H9 (cell line): Measurements from ENCODE around the gene B3GNT2. TPM values are rescaled to one million over a fixed set of nuclear protein-coding genes. Genes with fewer than 3 reads are reported as not detected.

Experiments
- DNase-seq: peaks from one replicate; pipeline ENCODE4 v3.0.0-alpha.2; 2017
- H2AFZ ChIP-seq: one replicate; pipeline ENCODE4 v1.6.1; 2013; ENCODE audit warnings: mild to moderate bottlenecking, low read length, control low read depth, moderate library complexity
- H2AK5ac ChIP-seq: 2 replicates; pipeline ENCODE4 v1.6.1; 2013; ENCODE audit warnings: low read length, control low read depth, mixed read lengths; ENCODE audit not compliant: insufficient read length
- H2BK120ac ChIP-seq: one replicate; pipeline ENCODE4 v1.6.1; 2013; ENCODE audit warnings: low read depth, mild to moderate bottlenecking, low read length, control low read depth, inconsistent platforms; ENCODE audit not compliant: poor library complexity, severe bottlenecking
- H2BK12ac ChIP-seq: 2 replicates; pipeline ENCODE4 v1.6.1; 2013; ENCODE audit warnings: low read length, control low read depth, mixed read lengths, low read depth; ENCODE audit not compliant: insufficient read length
- H2BK15ac ChIP-seq: 2 replicates; pipeline ENCODE4 v1.6.1; 2013; ENCODE audit warnings: low read depth, low read length, control low read depth
- H2BK20ac ChIP-seq: one replicate; pipeline ENCODE4 v1.6.1; 2013; ENCODE audit warnings: low read depth, mild to moderate bottlenecking, low read length, control low read depth, inconsistent platforms; ENCODE audit not compliant: poor library complexity, severe bottlenecking
- H2BK5ac ChIP-seq: 2 replicates; pipeline ENCODE4 v1.6.1; 2013; ENCODE audit warnings: low read length, control low read depth, mixed read lengths; ENCODE audit not compliant: insufficient read length
- H3K14ac ChIP-seq: 2 replicates; pipeline ENCODE4 v1.6.1; 2013; ENCODE audit warnings: low read length, control low read depth; ENCODE audit not compliant: insufficient read depth
- H3K18ac ChIP-seq: 2 replicates; pipeline ENCODE4 v1.6.1; 2013; ENCODE audit warnings: low read depth, mild to moderate bottlenecking, mixed read lengths, low read length, control low read depth; ENCODE audit not compliant: insufficient read length
- H3K23ac ChIP-seq: 2 replicates; pipeline ENCODE4 v1.6.1; 2013; ENCODE audit warnings: low read length, control low read depth, mixed read lengths, low read depth; ENCODE audit not compliant: insufficient read length
- H3K23me2 ChIP-seq: 2 replicates; pipeline ENCODE4 v1.6.1; 2013; ENCODE audit warnings: low read depth, mild to moderate bottlenecking, mixed read lengths, low read length, control low read depth; ENCODE audit not compliant: insufficient read length, poor library complexity, severe bottlenecking
- H3K27ac ChIP-seq: 2 replicates; pipeline ENCODE4 v1.5.1; 2013; ENCODE audit warnings: low read length, control low read depth, mixed read lengths, low read depth; ENCODE audit not compliant: insufficient read length
- H3K27me3 ChIP-seq: 2 replicates; pipeline ENCODE4 v1.6.1; 2013; ENCODE audit warnings: low read length, control low read depth, inconsistent platforms; ENCODE audit not compliant: insufficient read depth
- H3K4ac ChIP-seq: 2 replicates; pipeline ENCODE4 v1.6.1; 2013; ENCODE audit warnings: low read depth, mild to moderate bottlenecking, control low read depth, inconsistent platforms, low read length, moderate library complexity
- H3K4me1 ChIP-seq: 2 replicates; pipeline ENCODE4 v1.6.1; 2013; ENCODE audit warnings: low read length, control low read depth, inconsistent platforms; ENCODE audit not compliant: insufficient read depth
- H3K4me2 ChIP-seq: 2 replicates; pipeline ENCODE4 v1.6.1; 2013; ENCODE audit warnings: low read length, control low read depth, mixed read lengths; ENCODE audit not compliant: insufficient read length, insufficient read depth
- H3K56ac ChIP-seq: 2 replicates; pipeline ENCODE4 v1.6.1; 2013; ENCODE audit warnings: low read depth, mild to moderate bottlenecking, mixed read lengths, low read length, control low read depth; ENCODE audit not compliant: insufficient read length
- H3K79me1 ChIP-seq: 2 replicates; pipeline ENCODE4 v1.6.1; 2013; ENCODE audit warnings: low read depth, mild to moderate bottlenecking, moderate library complexity, low read length, control low read depth, inconsistent platforms; ENCODE audit not compliant: insufficient read depth, poor library complexity, severe bottlenecking
- H3K79me2 ChIP-seq: 2 replicates; pipeline ENCODE4 v1.6.1; 2013; ENCODE audit warnings: low read length, control low read depth, inconsistent platforms; ENCODE audit not compliant: insufficient read depth
- H3K9ac ChIP-seq: 2 replicates; pipeline ENCODE4 v1.6.1; 2013; ENCODE audit warnings: low read length, control low read depth, mixed read lengths; ENCODE audit not compliant: insufficient read length; ENCODE audit errors: extremely low read depth
- H3K9me3 ChIP-seq: one replicate; pipeline ENCODE4 v1.6.1; 2013; ENCODE audit warnings: low read depth, low read length, inconsistent platforms; ENCODE audit not compliant: control insufficient read depth
- H3T11ph ChIP-seq: one replicate; pipeline ENCODE4 v1.6.1; 2013; ENCODE audit warnings: mild to moderate bottlenecking, low read length, control low read depth, inconsistent platforms
- H4K20me1 ChIP-seq: one replicate; pipeline ENCODE4 v1.6.1; 2013; ENCODE audit not compliant: control insufficient read depth, insufficient read length, insufficient read depth
- H4K5ac ChIP-seq: 2 replicates; pipeline ENCODE4 v1.6.1; 2013; ENCODE audit warnings: low read depth, mild to moderate bottlenecking, mixed read lengths, low read length, control low read depth; ENCODE audit not compliant: insufficient read length
- H4K8ac ChIP-seq: replicated peaks from 2 replicates; pipeline ENCODE4 v1.6.1; 2013; ENCODE audit warnings: low read length, control low read depth, mixed read lengths, low read depth; ENCODE audit not compliant: insufficient read length
- H4K91ac ChIP-seq: 2 replicates; pipeline ENCODE4 v1.6.1; 2013; ENCODE audit warnings: low read depth, mild to moderate bottlenecking, moderate library complexity, mixed read lengths, low read length, control low read depth; ENCODE audit not compliant: insufficient read length
- H3K27ac Mint-ChIP-seq, 3 experiments: 2 replicates in 2 of 3; 3 replicates in 1 of 3; pipeline ENCODE4 v1.8.0; 2020 to 2021; ENCODE audit warnings: mixed read lengths in 3 of 3, mild to moderate bottlenecking in 1 of 3, moderate library complexity in 1 of 3
- H3K27me3 Mint-ChIP-seq: 2 replicates; pipeline ENCODE4 v1.8.0; 2021; ENCODE audit warnings: low read depth, mild to moderate bottlenecking, moderate library complexity, mixed read lengths
- H3K36me3 Mint-ChIP-seq, 3 experiments: 2 replicates in 2 of 3; 3 replicates in 1 of 3; pipeline ENCODE4 v1.8.0; 2020 to 2021; ENCODE audit warnings: low read depth in 3 of 3, mixed read lengths in 3 of 3; ENCODE audit not compliant: insufficient read depth in 1 of 3
- H3K4me1 Mint-ChIP-seq, 2 experiments: 2 replicates each; pipeline ENCODE4 v1.8.0; 2020; ENCODE audit warnings: mixed read lengths in 2 of 2
- H3K4me3 Mint-ChIP-seq, 2 experiments: 2 replicates in 1 of 2; 3 replicates in 1 of 2; pipeline ENCODE4 v1.8.0; 2020 to 2021; ENCODE audit warnings: mild to moderate bottlenecking in 2 of 2, mixed read lengths in 2 of 2, moderate library complexity in 1 of 2
- H3K9me3 Mint-ChIP-seq, 2 experiments: 2 replicates in 1 of 2; 3 replicates in 1 of 2; pipeline ENCODE4 v1.8.0; 2020; ENCODE audit warnings: mild to moderate bottlenecking in 2 of 2, mixed read lengths in 2 of 2, moderate library complexity in 1 of 2
- WGBS: extraction: QIAGEN DNeasy Blood & Tissue Kit; methylation state at CpG from one replicate; pipeline ENCODE4 v1.1.7; 2013; ENCODE audit warnings: missing lambda C conversion rate, low lambda C conversion rate, mixed read lengths; ENCODE audit not compliant: insufficient read length; ENCODE audit errors: extremely low coverage; 5-methylcytosine and 5-hydroxymethylcytosine counted together
- total RNA-seq: library from RNA; stranded (reverse); gene quantifications from 2 replicates; pipeline ENCODE4 v1.2.1, GENCODE V29; 2021
- TF ChIP-seq, protein P1 (sequence below): fragments of 200-600 bp; sonication (generic); conservative IDR thresholded peaks from 3 replicates; pipeline ENCODE4 v1.8.0; 2021; ENCODE audit warnings: antibody characterized with exemption, mild to moderate bottlenecking

Gene B3GNT2
- total RNA-seq, 1 experiment from 2014 or later: 55.3 TPM

DNA sequence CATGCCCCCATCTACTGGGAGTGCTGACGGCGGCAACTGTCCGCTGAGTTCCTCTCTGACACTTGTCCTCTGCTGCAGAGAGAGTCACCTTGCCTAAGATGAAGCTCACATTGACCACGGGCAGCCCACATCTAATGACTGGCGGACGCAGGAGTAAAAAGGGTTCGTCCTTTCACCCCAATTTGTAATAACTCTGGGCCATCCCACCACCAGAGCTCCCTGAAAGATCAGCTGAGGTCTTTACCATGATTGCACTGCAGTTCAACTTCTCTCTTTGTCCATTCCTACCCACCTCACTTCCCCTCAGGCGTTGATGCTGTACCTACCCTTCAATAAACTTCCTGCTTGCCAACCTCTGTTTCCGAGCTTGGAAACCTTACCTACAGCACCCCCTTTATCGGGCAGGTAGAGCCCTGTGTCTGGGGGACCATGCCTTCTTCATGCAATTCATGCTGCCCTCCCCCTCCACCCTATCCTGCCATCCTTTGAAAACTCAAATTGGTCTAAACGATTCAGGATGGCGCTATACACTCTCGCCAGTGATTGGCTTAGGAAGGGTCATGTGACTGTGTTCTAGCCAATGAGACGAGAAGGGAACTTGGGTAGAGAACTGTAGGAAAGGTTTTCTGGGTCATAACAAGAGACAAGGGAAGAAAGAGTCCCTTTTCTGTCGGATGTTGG lies 10.3 kb upstream of the B3GNT2 start:
- Histone ChIP-seq H3K4ac (no peak overlapping the region), H4K5ac (no peak overlapping the region), H3K79me1 (no peaks in the 10 kb centered on the region), H2AFZ (no peak overlapping the region), H3T11ph (no peak overlapping the region), H3K79me2 (no peaks in the 10 kb centered on the region), H2BK12ac (no peak overlapping the region), H3K18ac (no peak overlapping the region), H3K14ac (no peak overlapping the region), H3K4me2 (no peak overlapping the region), H2BK5ac (no peak overlapping the region), H2AK5ac (no peak overlapping the region), H3K23me2 (no peaks in the 10 kb centered on the region), H2BK120ac (no peak overlapping the region), H4K91ac (no peak overlapping the region), H3K9me3 (no peaks in the 10 kb centered on the region), H3K27ac (no peak overlapping the region), H2BK20ac (no peak overlapping the region), H3K27me3 (no peaks in the 10 kb centered on the region), H4K8ac (no peak overlapping the region), H3K56ac (no peak overlapping the region), H3K4me1 (no peaks in the 10 kb centered on the region), H2BK15ac (no peak overlapping the region), H4K20me1 (no peaks in the 10 kb centered on the region), H3K23ac (no peak overlapping the region), H3K9ac (no peak overlapping the region)
- Mint-ChIP-seq H3K4me3 (no peak overlapping the region), H3K9me3 (no peaks in the 10 kb centered on the region; a peak in 1 of 5 replicates), H3K27me3 (no peaks in the 10 kb centered on the region; the same call in none of the 2 replicates), H3K27ac (no peak overlapping the region), H3K36me3 (peaks cover 0 to 5% (median 0%) of the 10 kb centered on the region in 3 experiments; a peak in 1 of 7 replicates), H3K4me1 (peaks cover 22 to 32% of the 10 kb centered on the region in 2 experiments)
- no CpG with 5 or more reads among the region's 15 CpGs for WGBS
- no peak for DNase-seq
- TF ChIP-seq, protein P1, sequence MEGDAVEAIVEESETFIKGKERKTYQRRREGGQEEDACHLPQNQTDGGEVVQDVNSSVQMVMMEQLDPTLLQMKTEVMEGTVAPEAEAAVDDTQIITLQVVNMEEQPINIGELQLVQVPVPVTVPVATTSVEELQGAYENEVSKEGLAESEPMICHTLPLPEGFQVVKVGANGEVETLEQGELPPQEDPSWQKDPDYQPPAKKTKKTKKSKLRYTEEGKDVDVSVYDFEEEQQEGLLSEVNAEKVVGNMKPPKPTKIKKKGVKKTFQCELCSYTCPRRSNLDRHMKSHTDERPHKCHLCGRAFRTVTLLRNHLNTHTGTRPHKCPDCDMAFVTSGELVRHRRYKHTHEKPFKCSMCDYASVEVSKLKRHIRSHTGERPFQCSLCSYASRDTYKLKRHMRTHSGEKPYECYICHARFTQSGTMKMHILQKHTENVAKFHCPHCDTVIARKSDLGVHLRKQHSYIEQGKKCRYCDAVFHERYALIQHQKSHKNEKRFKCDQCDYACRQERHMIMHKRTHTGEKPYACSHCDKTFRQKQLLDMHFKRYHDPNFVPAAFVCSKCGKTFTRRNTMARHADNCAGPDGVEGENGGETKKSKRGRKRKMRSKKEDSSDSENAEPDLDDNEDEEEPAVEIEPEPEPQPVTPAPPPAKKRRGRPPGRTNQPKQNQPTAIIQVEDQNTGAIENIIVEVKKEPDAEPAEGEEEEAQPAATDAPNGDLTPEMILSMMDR: no peak
